Neural progenitor cell (in vitro differentiated cells): Measurements from ENCODE around the gene RPH3AL. TPM values are rescaled to one million over a fixed set of nuclear protein-coding genes. Genes with fewer than 3 reads are reported as not detected.

ENCODE experiments used
- DNase-seq: peaks from one replicate; pipeline ENCODE4 v3.0.0-alpha.2; 2016; ENCODE audit warnings: low spot score
- H2AFZ ChIP-seq: fragments of 200-600 bp; sonication (generic); replicated peaks from 2 replicates; pipeline ENCODE4 v1.6.1; 2016; ENCODE audit warnings: antibody characterized with exemption
- H3F3A ChIP-seq: fragments of 200-600 bp; sonication (generic); 2 replicates; pipeline ENCODE4 v1.6.1; 2016; ENCODE audit warnings: antibody characterized with exemption, low read depth
- H3K27ac ChIP-seq: fragments of 200-600 bp; sonication (generic); 2 replicates; pipeline ENCODE4 v1.5.1; 2016; ENCODE audit warnings: mild to moderate bottlenecking
- H3K27me3 ChIP-seq: fragments of 200-600 bp; sonication (generic); 2 replicates; pipeline ENCODE4 v1.6.1; 2016; ENCODE audit warnings: mild to moderate bottlenecking, moderate library complexity
- H3K36me3 ChIP-seq: fragments of 200-600 bp; sonication (generic); 2 replicates; pipeline ENCODE4 v1.5.1; 2016
- H3K4me1 ChIP-seq: fragments of 200-600 bp; sonication (generic); 2 replicates; pipeline ENCODE4 v1.6.1; 2016; ENCODE audit warnings: mixed run types
- H3K4me2 ChIP-seq: fragments of 200-600 bp; sonication (generic); 2 replicates; pipeline ENCODE4 v1.6.1; 2016
- H3K4me3 ChIP-seq: fragments of 200-600 bp; sonication (generic); 2 replicates; pipeline ENCODE4 v1.5.1; 2016
- H3K79me2 ChIP-seq: fragments of 200-600 bp; sonication (generic); 2 replicates; pipeline ENCODE4 v1.6.1; 2016; ENCODE audit warnings: low read depth
- H3K9ac ChIP-seq: fragments of 200-600 bp; sonication (generic); 2 replicates; pipeline ENCODE4 v1.6.1; 2016
- H3K9me3 ChIP-seq: fragments of 200-600 bp; sonication (generic); 2 replicates; pipeline ENCODE4 v1.5.1; 2016; ENCODE audit warnings: low read depth
- H4K20me1 ChIP-seq: fragments of 200-600 bp; sonication (generic); 2 replicates; pipeline ENCODE4 v1.6.1; 2016; ENCODE audit warnings: low read depth
- H3K27ac Mint-ChIP-seq: 3 replicates; pipeline ENCODE4 v1.8.0; 2021; ENCODE audit warnings: mixed read lengths
- H3K27me3 Mint-ChIP-seq: 2 replicates; pipeline ENCODE4 v1.8.0; 2022; ENCODE audit warnings: low read depth, mild to moderate bottlenecking, inconsistent platforms, moderate library complexity, mixed read lengths; ENCODE audit not compliant: insufficient read depth
- H3K36me3 Mint-ChIP-seq: 3 replicates; pipeline ENCODE4 v1.8.0; 2021; ENCODE audit warnings: mixed read lengths
- H3K4me1 Mint-ChIP-seq: 3 replicates; pipeline ENCODE4 v1.8.0; 2021; ENCODE audit warnings: mixed read lengths
- H3K4me3 Mint-ChIP-seq: 3 replicates; pipeline ENCODE4 v1.8.0; 2021; ENCODE audit warnings: mild to moderate bottlenecking, moderate library complexity, mixed read lengths
- H3K9me3 Mint-ChIP-seq: 3 replicates; pipeline ENCODE4 v1.8.0; 2020; ENCODE audit warnings: mixed read lengths
- EZH2 ChIP-seq: fragments of 200-600 bp; sonication (generic); IDR thresholded peaks from 2 replicates; pipeline ENCODE4 v1.6.1; 2017; ENCODE audit warnings: antibody characterized with exemption, mild to moderate bottlenecking, moderate library complexity
- EZH2phosphoT487 ChIP-seq: fragments of 200-600 bp; sonication (generic); IDR thresholded peaks from 2 replicates; pipeline ENCODE4 v1.6.1; 2017; ENCODE audit warnings: antibody characterized with exemption
- total RNA-seq: library from RNA; depleted of rRNA; stranded (reverse); fragments of >200 nt; gene quantifications from 2 replicates; pipeline ENCODE4 v1.2.3, GENCODE V29; 2015; ENCODE audit warnings: low replicate concordance
- TF ChIP-seq, protein P1 (sequence below): fragments of 200-600 bp; sonication (generic); IDR thresholded peaks from 2 replicates; pipeline ENCODE4 v1.5.1; 2017; ENCODE audit warnings: antibody characterized with exemption, mild to moderate bottlenecking

The RPH3AL gene
- total RNA-seq, 1 donor from 2014 or later: 7.5 TPM

DNA sequence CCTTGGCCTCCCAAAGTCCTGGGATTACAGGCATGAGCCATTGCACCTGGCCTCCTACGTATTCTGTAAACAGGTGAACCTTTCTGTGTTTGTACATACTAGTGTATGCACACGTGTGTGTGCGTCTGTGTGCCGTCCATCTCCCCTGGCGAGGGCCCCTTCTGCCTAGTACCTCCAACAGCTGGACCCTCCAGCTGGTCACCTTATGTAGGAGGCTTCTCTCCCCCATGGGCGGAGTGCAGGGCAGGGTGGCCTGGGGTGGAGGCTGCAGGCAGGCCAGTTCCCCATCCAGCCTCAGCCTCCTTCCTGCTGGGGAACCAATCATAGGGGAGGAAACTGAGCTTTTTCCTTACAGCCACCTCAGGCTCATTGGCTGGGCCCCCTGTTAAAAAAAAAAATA, 146.8 kb downstream of the RPH3AL start:
- peaks cover 31% of the 10 kb centered on the region for H3K4me1 Mint-ChIP-seq
- Histone ChIP-seq H3K27ac (no peak overlapping the region), H3K79me2 (no peaks in the 10 kb centered on the region), H3K4me3 (no peak overlapping the region), H3F3A (peaks cover 9% of the 10 kb centered on the region), H4K20me1 (no peaks in the 10 kb centered on the region), H3K4me2 (no peak overlapping the region), H3K9me3 (no peaks in the 10 kb centered on the region), H3K9ac (no peak overlapping the region), H3K27me3 (no peaks in the 10 kb centered on the region), H3K4me1 (peaks cover 11% of the 10 kb centered on the region), H3K36me3 (no peaks in the 10 kb centered on the region), H2AFZ (no peak overlapping the region)
- no peak for DNase-seq
- H3K36me3 Mint-ChIP-seq: peaks cover 5% of the 10 kb centered on the region
- no peak for TF ChIP-seq EZH2
- TF ChIP-seq, protein P1, sequence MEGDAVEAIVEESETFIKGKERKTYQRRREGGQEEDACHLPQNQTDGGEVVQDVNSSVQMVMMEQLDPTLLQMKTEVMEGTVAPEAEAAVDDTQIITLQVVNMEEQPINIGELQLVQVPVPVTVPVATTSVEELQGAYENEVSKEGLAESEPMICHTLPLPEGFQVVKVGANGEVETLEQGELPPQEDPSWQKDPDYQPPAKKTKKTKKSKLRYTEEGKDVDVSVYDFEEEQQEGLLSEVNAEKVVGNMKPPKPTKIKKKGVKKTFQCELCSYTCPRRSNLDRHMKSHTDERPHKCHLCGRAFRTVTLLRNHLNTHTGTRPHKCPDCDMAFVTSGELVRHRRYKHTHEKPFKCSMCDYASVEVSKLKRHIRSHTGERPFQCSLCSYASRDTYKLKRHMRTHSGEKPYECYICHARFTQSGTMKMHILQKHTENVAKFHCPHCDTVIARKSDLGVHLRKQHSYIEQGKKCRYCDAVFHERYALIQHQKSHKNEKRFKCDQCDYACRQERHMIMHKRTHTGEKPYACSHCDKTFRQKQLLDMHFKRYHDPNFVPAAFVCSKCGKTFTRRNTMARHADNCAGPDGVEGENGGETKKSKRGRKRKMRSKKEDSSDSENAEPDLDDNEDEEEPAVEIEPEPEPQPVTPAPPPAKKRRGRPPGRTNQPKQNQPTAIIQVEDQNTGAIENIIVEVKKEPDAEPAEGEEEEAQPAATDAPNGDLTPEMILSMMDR: no peak
- no peak for TF ChIP-seq EZH2phosphoT487
- peaks cover 8% of the 10 kb centered on the region for H3K9me3 Mint-ChIP-seq
- H3K27me3 Mint-ChIP-seq: no peaks in the 10 kb centered on the region
- no peak overlapping the region for H3K27ac Mint-ChIP-seq
- no peak overlapping the region for H3K4me3 Mint-ChIP-seq

DNA sequence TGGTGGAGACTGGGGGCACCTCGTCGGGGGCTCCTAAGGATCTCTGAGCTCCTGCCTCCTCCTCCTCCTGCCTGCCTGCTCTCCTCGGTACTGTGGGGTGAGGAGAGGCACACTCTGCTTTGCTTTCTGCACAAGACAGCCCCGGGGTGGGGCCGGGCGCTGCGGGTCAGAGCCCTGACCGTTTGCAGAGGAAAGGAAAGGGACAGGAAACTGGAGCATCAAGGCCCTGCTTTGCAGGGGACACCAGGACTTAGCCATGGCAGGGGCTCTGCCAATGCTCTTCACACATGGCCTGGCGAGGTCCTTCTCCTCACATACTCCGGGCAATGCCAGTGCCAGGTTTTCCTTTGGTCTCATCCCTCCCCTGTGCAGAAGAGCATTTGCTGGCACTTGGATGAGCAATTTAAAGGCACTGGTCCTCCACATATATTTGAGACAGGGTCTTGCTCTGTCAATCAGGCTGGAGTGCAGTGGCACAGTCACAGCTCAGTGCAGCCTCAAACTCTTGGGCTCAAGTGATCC, 147.4 kb downstream of the RPH3AL start:
- Histone ChIP-seq H4K20me1 (no peaks in the 10 kb centered on the region), H3K79me2 (no peaks in the 10 kb centered on the region), H3K4me1 (peaks cover 17% of the 10 kb centered on the region), H3F3A (peaks cover 9% of the 10 kb centered on the region), H3K4me2 (peak overlapping the region; percentile 67), H3K9me3 (no peaks in the 10 kb centered on the region), H2AFZ (no peak overlapping the region), H3K27me3 (no peaks in the 10 kb centered on the region), H3K4me3 (no peak overlapping the region), H3K36me3 (no peaks in the 10 kb centered on the region), H3K9ac (no peak overlapping the region), H3K27ac (no peak overlapping the region)
- Mint-ChIP-seq H3K4me1 (peaks cover 37% of the 10 kb centered on the region), H3K9me3 (peaks cover 8% of the 10 kb centered on the region), H3K27me3 (peaks cover 2% of the 10 kb centered on the region), H3K36me3 (peaks cover 5% of the 10 kb centered on the region), H3K27ac (no peak overlapping the region), H3K4me3 (peak overlapping the region; percentile 69)
- no peak for DNase-seq
- TF ChIP-seq EZH2phosphoT487 (no peak), EZH2 (no peak)
- TF ChIP-seq, protein P1: no peak

DNA sequence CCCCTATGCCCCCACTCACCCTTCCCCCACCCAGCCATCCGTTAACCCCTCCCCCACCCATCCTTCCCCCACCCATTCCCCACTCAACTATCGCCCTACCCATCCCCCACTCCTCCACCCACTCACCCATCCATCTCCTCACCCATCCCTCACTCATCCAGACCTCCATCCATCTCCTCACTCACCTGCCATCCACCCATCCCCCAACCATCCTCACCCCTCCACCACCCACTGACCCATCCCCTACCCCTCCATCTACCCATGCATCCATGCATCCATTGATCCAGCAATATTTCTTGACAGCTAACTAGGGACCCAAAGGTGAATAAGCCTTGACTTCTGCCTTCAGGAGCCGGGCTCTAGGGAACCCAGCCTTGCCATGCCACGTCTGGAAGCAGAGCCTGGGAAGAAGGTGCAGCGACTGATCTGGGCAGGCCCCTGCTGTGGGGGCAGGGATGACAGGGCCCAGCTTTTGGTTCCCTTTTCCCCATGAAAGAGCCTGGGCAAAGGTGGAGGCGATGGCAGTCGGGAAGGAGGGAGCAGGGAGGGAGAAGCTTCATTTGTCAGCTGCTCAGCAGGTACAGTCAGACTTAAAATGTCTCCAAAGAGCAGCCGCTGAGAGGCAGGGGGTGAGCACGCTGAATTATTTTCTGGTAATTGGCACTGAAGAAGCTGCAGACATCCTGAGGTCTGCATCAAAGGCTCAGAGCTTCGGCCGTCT, 148.0 kb downstream of the RPH3AL start:
- TF ChIP-seq EZH2phosphoT487: no peak
- TF ChIP-seq, protein P1: no peak
- TF ChIP-seq EZH2: no peak
- H3K36me3 Mint-ChIP-seq: peaks cover 5% of the 10 kb centered on the region
- H2AFZ ChIP-seq: no peak overlapping the region
- H3K9ac ChIP-seq: no peak overlapping the region
- no peaks in the 10 kb centered on the region for H3K79me2 ChIP-seq
- no peaks in the 10 kb centered on the region for H3K9me3 ChIP-seq
- H3K36me3 ChIP-seq: no peaks in the 10 kb centered on the region
- peak overlapping the region; percentile 50 for H3K27ac Mint-ChIP-seq
- no peak for DNase-seq
- H3K27me3 Mint-ChIP-seq: peaks cover 2% of the 10 kb centered on the region
- H3K9me3 Mint-ChIP-seq: peaks cover 8% of the 10 kb centered on the region
- peaks cover 20% of the 10 kb centered on the region for H3K4me1 ChIP-seq
- peaks cover 9% of the 10 kb centered on the region for H3F3A ChIP-seq
- H3K4me1 Mint-ChIP-seq: peaks cover 43% of the 10 kb centered on the region
- no peak overlapping the region for H3K4me3 ChIP-seq
- H3K27me3 ChIP-seq: no peaks in the 10 kb centered on the region
- H3K27ac ChIP-seq: no peak overlapping the region
- H3K4me3 Mint-ChIP-seq: no peak overlapping the region
- peak overlapping the region; percentile 67 for H3K4me2 ChIP-seq
- no peaks in the 10 kb centered on the region for H4K20me1 ChIP-seq
